ENCODE measurements around the gene WWC2.

DNA sequence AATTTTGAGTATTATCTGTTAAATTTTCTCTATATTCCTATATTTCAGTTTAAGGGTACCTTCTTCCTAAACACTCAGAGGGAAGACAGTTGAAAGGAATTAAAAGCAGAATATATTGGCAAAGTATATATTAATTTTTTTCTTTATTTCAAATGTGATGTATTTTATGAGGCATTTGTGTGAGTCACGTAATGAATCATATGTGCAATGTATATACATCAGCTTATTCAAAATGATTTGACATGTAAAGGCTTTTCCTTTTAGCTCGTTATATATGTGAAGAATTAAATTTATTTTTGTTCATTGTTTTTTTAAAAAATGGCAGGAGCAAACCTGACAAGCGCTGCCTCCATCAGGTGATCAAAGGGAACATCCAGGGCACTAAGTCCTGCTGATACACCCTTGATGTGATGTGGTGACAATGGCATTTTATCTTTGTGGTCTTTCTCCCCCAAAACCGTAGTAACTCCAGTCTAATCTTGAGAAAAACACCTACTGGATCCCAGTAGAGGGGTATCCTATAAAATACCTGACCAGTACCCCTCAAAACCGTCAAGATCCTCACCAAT is 8.9 kb downstream of the WWC2 start:
- TF ChIP-seq EZH2 (IDR thresholded peaks at IDR 0.05; ENCODE audit: insufficient read depth, poor library complexity, severe bottlenecking) = no peak
- no peak for TF ChIP-seq EZH2phosphoT487 (IDR thresholded peaks at IDR 0.05; ENCODE audit: insufficient read depth, low read depth)
